ENCODE measurements around the gene DDX3X. TPM values are rescaled to one million over a fixed set of nuclear protein-coding genes. Genes with fewer than 3 reads are reported as not detected.

The DDX3X gene
- total and polyA plus RNA-seq, 2 of the 13 experiments (the other 11 are each of a cell fraction or from before 2014, with no cell fraction given), result 53.5 to 239 TPM

DNA sequence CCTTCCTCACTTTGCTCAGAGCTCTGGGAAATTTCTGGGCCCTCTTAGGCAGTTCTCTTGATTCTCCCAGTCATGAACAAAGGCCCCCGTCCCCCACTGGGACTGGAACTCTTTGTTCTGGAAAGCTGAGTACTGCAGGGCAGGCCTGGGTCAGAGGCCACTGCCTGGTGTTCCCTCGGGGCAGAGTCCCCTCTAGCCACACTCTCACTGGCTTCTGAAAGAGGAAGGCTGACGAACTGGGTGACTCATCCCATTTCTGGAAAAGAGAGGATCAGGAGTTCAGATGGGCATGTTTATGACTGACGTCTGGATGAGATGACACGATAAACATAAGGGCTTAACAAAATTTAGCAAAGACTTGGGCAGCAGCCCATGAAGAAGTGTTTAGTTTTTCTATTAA, 47.7 kb downstream of the DDX3X start (continued):
- TF ChIP-seq, protein P1, sequence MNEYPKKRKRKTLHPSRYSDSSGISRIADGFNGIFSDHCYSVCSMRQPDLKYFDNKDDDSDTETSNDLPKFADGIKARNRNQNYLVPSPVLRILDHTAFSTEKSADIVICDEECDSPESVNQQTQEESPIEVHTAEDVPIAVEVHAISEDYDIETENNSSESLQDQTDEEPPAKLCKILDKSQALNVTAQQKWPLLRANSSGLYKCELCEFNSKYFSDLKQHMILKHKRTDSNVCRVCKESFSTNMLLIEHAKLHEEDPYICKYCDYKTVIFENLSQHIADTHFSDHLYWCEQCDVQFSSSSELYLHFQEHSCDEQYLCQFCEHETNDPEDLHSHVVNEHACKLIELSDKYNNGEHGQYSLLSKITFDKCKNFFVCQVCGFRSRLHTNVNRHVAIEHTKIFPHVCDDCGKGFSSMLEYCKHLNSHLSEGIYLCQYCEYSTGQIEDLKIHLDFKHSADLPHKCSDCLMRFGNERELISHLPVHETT (CRISPR knock-in tag; conservative IDR thresholded peaks at IDR 0.05), result no peak
- TF ChIP-seq ZNF225 (CRISPR knock-in tag; IDR thresholded peaks at IDR 0.05), result no peak
- TF ChIP-seq, protein P2, sequence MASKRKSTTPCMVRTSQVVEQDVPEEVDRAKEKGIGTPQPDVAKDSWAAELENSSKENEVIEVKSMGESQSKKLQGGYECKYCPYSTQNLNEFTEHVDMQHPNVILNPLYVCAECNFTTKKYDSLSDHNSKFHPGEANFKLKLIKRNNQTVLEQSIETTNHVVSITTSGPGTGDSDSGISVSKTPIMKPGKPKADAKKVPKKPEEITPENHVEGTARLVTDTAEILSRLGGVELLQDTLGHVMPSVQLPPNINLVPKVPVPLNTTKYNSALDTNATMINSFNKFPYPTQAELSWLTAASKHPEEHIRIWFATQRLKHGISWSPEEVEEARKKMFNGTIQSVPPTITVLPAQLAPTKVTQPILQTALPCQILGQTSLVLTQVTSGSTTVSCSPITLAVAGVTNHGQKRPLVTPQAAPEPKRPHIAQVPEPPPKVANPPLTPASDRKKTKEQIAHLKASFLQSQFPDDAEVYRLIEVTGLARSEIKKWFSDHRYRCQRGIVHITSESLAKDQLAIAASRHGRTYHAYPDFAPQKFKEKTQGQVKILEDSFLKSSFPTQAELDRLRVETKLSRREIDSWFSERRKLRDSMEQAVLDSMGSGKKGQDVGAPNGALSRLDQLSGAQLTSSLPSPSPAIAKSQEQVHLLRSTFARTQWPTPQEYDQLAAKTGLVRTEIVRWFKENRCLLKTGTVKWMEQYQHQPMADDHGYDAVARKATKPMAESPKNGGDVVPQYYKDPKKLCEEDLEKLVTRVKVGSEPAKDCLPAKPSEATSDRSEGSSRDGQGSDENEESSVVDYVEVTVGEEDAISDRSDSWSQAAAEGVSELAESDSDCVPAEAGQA (IDR thresholded peaks at IDR 0.05; ENCODE audit: low read depth), result no peak
- TF ChIP-seq, protein P2 (CRISPR knock-in tag; IDR thresholded peaks at IDR 0.05; ENCODE audit: borderline replicate concordance), result no peak
- peak; percentile 42; the same call in 1 of the 2 replicates for TF ChIP-seq ZMYM4 (CRISPR knock-in tag; IDR thresholded peaks at IDR 0.05)
- TF ChIP-seq, protein P3, sequence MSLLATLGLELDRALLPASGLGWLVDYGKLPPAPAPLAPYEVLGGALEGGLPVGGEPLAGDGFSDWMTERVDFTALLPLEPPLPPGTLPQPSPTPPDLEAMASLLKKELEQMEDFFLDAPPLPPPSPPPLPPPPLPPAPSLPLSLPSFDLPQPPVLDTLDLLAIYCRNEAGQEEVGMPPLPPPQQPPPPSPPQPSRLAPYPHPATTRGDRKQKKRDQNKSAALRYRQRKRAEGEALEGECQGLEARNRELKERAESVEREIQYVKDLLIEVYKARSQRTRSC (CRISPR knock-in tag; IDR thresholded peaks at IDR 0.05; ENCODE audit: low read depth), result no peak
- no peak for TF ChIP-seq ZNF496 (CRISPR knock-in tag; IDR thresholded peaks at IDR 0.05; ENCODE audit: insufficient replicate concordance)
- TF ChIP-seq ELF3 (CRISPR knock-in tag; IDR thresholded peaks at IDR 0.05), result peak; percentile 73
- TF ChIP-seq ZNF800 (CRISPR knock-in tag; IDR thresholded peaks at IDR 0.05), result no peak
- no peak for TF ChIP-seq PBX2 (CRISPR knock-in tag; IDR thresholded peaks at IDR 0.05)
- no peak for TF ChIP-seq ZNF317 (CRISPR knock-in tag; IDR thresholded peaks at IDR 0.05)
- no peak for TF ChIP-seq KAT2B (IDR thresholded peaks at IDR 0.05; ENCODE audit: borderline replicate concordance, low read depth, low read length)
- no peak for TF ChIP-seq LBX2 (CRISPR knock-in tag; IDR thresholded peaks at IDR 0.05; ENCODE audit: borderline replicate concordance)
- peak; percentile 100 for TF ChIP-seq ZBTB26 (CRISPR knock-in tag; IDR thresholded peaks at IDR 0.05; ENCODE audit: borderline replicate concordance)
- TF ChIP-seq NFE2L1 (CRISPR knock-in tag; IDR thresholded peaks at IDR 0.05; ENCODE audit: borderline replicate concordance), result no peak
- TF ChIP-seq THAP11 (CRISPR knock-in tag; IDR thresholded peaks at IDR 0.05), result peak; percentile 40; the same call in 1 of the 2 replicates
- peak; percentile 42; the same call in 1 of the 2 replicates for TF ChIP-seq SMAD3 (CRISPR knock-in tag; IDR thresholded peaks at IDR 0.05)

Data from HepG2 (cell line).